UCSD-AML1 (cell line): Measurements from ENCODE around the gene MAVS.
"Not testable (repeated sequence)": the region's sequence is repeated elsewhere in the genome, so short reads cannot be mapped to it uniquely, and the experiment has no call there.

Source experiments
- DNase-seq: peaks from one replicate; lab custom pipeline; 2025; ENCODE audit not compliant: unreplicated experiment; lab: John Stamatoyannopoulos, UW

MAVS gene

GRCh38 chr20:3906744-3907721, 60.4 kb downstream of the MAVS start:
- DNase-seq, result not testable (repeated sequence)

- DNase-seq, result no peak
Measured at GRCh38 chr20:3908667-3909066, 62.0 kb downstream of the MAVS start.

DNA sequence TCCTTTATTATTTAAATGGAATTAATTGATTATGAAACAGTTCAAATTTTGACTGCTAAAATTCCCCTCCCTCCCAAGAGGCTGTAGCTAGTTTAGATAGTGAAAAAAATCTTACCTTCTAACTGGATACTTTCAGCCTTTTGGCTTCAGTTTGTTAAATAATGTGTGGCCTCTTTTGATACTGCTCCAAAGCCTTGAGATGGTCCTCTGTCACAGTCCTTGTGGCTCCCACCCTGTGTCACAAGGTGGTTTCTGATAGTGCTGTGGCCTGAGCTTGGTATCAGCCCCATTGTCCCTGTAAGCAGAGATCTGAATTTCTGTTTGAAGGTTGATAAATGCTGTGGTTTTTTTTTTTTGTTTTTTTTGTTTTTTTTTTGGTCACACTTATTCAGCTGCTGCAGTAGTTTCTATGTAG, 63.3 kb downstream of the MAVS start:
- no peak for DNase-seq

DNA sequence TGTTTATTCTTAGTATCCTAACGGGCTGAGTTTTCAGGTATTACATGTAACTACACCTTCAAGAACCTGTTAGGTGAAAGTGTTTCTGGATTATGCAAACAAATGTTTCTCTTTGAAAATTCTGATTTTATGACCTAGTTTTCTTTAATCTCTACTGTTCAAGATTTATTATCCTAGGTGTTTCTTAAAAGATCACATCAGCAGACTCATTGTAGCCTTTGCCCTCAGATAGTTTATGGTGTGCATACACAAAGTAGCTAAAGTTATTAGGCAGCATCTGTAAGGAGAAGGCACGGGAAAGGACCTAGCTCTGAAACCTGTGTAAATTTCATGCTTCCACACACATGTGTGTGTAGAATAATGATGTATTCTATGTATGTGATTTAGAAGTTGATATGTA, 64.2 kb downstream of the MAVS start:
- no peak for DNase-seq

DNA sequence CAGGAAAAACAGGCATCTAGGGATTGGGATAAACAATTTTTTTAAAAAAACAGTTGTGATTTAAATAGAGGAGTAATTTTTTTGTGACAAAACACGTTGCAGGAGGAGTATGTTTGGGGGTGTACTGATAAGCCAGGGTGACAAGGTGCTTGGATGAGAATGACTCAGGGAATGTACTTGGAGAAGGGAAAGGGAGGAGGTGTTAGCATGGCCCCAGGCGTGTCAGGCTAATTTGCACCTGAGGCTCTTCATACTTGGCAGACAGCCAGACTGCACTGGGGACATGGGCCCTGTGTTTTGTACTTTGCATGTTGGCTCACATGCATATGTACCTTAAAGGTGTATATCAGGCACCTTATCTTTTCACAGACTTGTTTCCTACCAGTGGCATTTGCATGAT, 65.3 kb downstream of the MAVS start:
- no peak for DNase-seq

- no peak for DNase-seq
Measured at GRCh38 chr20:3914446-3914845, 67.8 kb downstream of the MAVS start.

DNA sequence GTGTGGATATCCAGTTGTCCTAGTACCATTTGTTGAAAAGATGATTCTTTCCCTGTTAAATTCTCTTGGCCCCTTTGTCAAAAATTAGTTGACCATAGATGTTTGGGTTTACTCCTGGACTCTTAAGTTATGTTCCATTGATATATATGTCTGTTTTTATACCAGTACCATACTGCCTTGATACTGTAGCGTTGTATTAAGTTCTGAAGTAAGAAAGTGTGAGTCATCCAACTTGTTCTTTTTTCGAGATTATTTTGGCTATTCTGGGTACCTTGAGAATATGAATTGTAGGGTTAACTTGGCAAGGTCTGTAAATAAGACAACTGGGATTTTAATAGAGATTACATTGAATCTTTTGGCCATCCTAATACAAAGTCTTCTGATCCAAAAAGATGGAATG, 69.1 kb downstream of the MAVS start:
- DNase-seq, result no peak

DNA sequence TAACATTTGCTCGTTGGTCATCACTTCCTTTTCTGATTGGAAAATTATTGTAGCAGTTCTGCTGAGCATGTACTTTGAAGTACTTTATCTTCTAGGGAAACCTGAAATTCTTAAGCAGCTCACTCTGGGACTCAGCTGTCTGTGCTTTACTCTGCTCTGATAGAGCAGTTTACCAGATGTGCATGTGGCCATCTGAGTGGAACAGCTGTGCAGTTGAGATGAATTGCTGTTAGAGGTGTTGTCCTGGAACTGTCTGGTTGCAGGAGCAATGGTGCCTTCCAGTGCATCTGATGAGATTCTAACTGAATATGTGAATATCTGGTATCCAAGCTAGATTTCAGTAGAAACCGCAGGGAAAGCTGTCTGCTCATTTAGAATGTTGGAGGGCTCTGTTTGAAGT, 69.7 kb downstream of the MAVS start:
- DNase-seq, result no peak

DNA sequence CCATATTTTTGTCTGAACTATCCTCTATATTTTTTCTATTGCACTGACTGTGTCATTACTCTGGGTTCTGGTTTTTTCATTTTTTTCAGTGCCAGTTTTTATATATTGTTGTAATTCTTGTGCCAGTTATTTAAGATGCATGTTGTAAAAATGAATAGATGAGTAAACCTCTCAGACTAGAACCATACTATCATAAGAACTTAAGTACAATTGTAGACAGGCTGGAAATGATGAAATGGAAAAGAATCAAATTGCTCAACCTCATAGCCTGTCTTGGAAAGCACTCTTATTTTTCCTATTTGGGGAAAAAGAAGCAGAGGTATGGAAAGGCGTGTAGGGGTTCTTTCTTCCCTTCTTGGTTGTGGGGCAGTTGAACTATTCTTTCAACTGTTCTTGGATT, 72.7 kb downstream of the MAVS start:
- no peak for DNase-seq

DNA sequence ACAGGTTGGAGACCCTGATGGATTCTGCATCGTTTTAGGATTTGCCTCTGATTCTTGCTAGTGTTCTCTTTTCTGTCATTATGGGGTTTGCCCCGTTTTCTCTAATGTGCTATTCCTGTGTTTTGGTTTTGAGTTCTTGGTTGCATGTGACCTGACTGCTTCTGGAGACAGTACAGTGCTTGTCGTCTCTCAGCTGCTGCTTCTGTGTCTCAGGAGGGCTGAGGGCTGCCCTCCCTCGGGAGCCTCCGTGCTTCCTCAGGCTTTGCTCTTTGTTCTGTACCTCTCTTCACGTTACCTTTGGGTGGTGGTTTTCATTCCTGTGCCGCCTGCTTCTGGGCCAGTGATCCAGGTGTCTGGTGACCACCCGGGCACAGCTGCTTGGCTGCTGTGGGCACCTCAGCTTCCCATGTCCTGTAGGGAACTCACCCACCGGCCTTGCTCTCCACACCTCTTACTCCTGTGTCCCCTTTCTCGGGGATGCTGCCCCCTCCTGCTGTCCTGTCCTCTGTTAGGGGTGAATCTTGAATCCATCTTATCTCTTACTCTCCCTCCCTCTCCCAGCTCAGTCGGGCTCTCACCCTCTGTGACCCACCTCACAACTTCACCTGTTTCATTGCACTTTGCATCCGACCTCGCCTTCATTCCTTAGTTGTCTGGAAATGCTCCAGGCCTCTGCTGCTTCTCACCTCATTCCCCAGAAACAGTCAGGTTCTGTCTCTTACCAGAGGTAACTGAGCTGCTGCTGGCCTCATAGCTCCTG, 75.8 kb downstream of the MAVS start:
- DNase-seq, result no peak

DNA sequence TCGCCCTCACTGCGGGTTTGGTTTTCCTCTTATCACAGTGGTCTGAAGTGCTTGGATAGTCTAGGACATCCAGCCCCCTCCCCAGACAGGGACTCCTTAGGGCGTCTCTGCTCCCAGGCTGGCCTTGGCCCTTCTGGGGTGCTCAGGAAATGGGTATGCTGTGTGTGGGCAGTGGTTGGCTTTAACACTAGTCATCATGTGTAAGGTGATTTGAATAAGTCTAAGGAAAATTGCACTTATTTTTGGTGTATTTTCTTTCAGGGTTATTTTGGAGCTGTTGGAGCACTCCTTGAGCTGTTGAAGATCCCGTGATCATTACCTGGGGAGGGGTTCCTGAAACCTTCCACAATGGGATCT, 76.3 kb downstream of the MAVS start:
- DNase-seq, result no peak

DNA sequence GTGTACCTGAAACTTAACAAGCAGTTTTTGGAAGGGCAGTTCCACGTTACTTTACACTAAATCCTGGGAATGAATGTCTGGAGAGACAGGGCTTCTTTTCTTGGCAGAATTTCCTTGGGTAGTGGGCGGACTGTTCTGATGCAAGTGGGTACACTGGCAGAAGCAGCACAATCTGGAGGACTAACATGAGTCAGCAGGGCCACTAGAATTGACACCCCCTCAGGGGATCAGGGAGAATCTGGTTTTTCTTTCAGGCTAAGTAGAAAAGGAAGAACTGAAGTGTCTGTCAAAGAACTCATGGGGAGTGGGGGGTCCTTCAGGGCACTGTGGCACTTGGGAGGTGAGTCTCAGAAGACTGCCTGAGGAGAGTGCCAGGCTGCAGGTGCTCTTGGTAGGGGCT, 77.2 kb downstream of the MAVS start:
- DNase-seq, result no peak

GRCh38 chr20:3924304-3925112, 77.9 kb downstream of the MAVS start:
- no peak for DNase-seq

- DNase-seq, result no peak
Measured at GRCh38 chr20:3925113-3925695, 78.6 kb downstream of the MAVS start.
